HFFc6 (cell line): ENCODE measurements around the gene CERS3. TPM values are rescaled to one million over a fixed set of nuclear protein-coding genes. Genes with fewer than 3 reads are reported as not detected.

Experiments
- DNase-seq: peaks from one replicate; pipeline ENCODE4 v3.0.0-alpha.2; 2018
- H3K27ac Mint-ChIP-seq: 2 replicates; pipeline ENCODE4 v1.8.0; 2020; ENCODE audit warnings: mild to moderate bottlenecking, mixed read lengths
- H3K27me3 Mint-ChIP-seq: 2 replicates; pipeline ENCODE4 v1.8.0; 2021; ENCODE audit warnings: mild to moderate bottlenecking, moderate library complexity, mixed read lengths; ENCODE audit not compliant: insufficient read depth
- H3K36me3 Mint-ChIP-seq: 2 replicates; pipeline ENCODE4 v1.8.0; 2021; ENCODE audit warnings: low read depth, mixed read lengths
- H3K4me1 Mint-ChIP-seq: 2 replicates; pipeline ENCODE4 v1.8.0; 2020; ENCODE audit warnings: low read depth, mixed read lengths
- H3K4me3 Mint-ChIP-seq: 2 replicates; pipeline ENCODE4 v1.8.0; 2020; ENCODE audit warnings: mild to moderate bottlenecking, moderate library complexity, mixed read lengths
- H3K9me3 Mint-ChIP-seq: 2 replicates; pipeline ENCODE4 v1.8.0; 2020; ENCODE audit warnings: mild to moderate bottlenecking, mixed read lengths
- CTCF ChIP-seq: fragments of 200-600 bp; sonication (generic); IDR thresholded peaks from 2 replicates; pipeline ENCODE4 v1.5.0; 2021; ENCODE audit warnings: antibody characterized with exemption, mild to moderate bottlenecking
- total RNA-seq, 6 experiments: library from RNA; stranded (reverse); fragmentation: NEBNext Ultra II Directional; extraction: Animal tissue kit (Norgen Biotek cat#: 25700); gene quantifications; 2 replicates in 1 of 6; 3 replicates in 5 of 6; pipeline ENCODE4 v1.2.3, GENCODE V29; 2021

CERS3 gene
- total RNA-seq, 6 experiments from 2014 or later: not detected

GRCh38 chr15:100434561-100434960 is 94.2 kb downstream of the CERS3 start:
- H3K36me3 Mint-ChIP-seq: no peaks in the 10 kb centered on the region
- DNase-seq: no peak
- H3K4me1 Mint-ChIP-seq: no peaks in the 10 kb centered on the region
- no peak overlapping the region for H3K4me3 Mint-ChIP-seq
- no peaks in the 10 kb centered on the region; the same call in none of the 2 replicates for H3K27me3 Mint-ChIP-seq
- H3K27ac Mint-ChIP-seq: no peak overlapping the region
- peaks cover 53% of the 10 kb centered on the region for H3K9me3 Mint-ChIP-seq
- no peak for TF ChIP-seq CTCF

- Mint-ChIP-seq H3K27ac (no peak overlapping the region), H3K9me3 (peaks cover 55% of the 10 kb centered on the region), H3K4me3 (no peak overlapping the region), H3K36me3 (no peaks in the 10 kb centered on the region), H3K4me1 (no peaks in the 10 kb centered on the region), H3K27me3 (no peaks in the 10 kb centered on the region; the same call in none of the 2 replicates)
- DNase-seq: no peak
- TF ChIP-seq CTCF: no peak
These were observed 94.7 kb downstream of the CERS3 start for GRCh38 chr15:100434038-100434437.

GRCh38 chr15:100433304-100433703 is 95.4 kb downstream of the CERS3 start:
- no peak for DNase-seq
- H3K9me3 Mint-ChIP-seq: peaks cover 60% of the 10 kb centered on the region
- H3K36me3 Mint-ChIP-seq: no peaks in the 10 kb centered on the region
- H3K4me1 Mint-ChIP-seq: no peaks in the 10 kb centered on the region
- no peak for TF ChIP-seq CTCF
- H3K27ac Mint-ChIP-seq: no peak overlapping the region
- H3K27me3 Mint-ChIP-seq: no peaks in the 10 kb centered on the region; the same call in none of the 2 replicates
- no peak overlapping the region for H3K4me3 Mint-ChIP-seq

- Mint-ChIP-seq H3K9me3 (peaks cover 69% of the 10 kb centered on the region), H3K27me3 (no peaks in the 10 kb centered on the region; the same call in none of the 2 replicates), H3K4me1 (no peaks in the 10 kb centered on the region), H3K4me3 (no peak overlapping the region), H3K36me3 (no peaks in the 10 kb centered on the region), H3K27ac (no peak overlapping the region)
- TF ChIP-seq CTCF: no peak
- no peak for DNase-seq
These were observed 98.3 kb downstream of the CERS3 start for GRCh38 chr15:100430411-100430810.

- DNase-seq: no peak
- H3K4me1 Mint-ChIP-seq: no peaks in the 10 kb centered on the region
- peaks cover 68% of the 10 kb centered on the region for H3K9me3 Mint-ChIP-seq
- no peak overlapping the region for H3K4me3 Mint-ChIP-seq
- no peaks in the 10 kb centered on the region for H3K36me3 Mint-ChIP-seq
- no peak overlapping the region for H3K27ac Mint-ChIP-seq
- no peaks in the 10 kb centered on the region; the same call in none of the 2 replicates for H3K27me3 Mint-ChIP-seq
- no peak for TF ChIP-seq CTCF
These were observed 99.5 kb downstream of the CERS3 start for GRCh38 chr15:100429116-100429728.
